Neural cell (in vitro differentiated cells): ENCODE data around the gene ZNF587B. TPM values are rescaled to one million over a fixed set of nuclear protein-coding genes. Genes with fewer than 3 reads are reported as not detected.
"Not testable (repeated sequence)": the region's sequence is repeated elsewhere in the genome, so short reads cannot be mapped to it uniquely, and the experiment has no call there.

Experiments
- H2AFZ ChIP-seq: fragments of 200-600, 300-800 bp; sonication (generic), shearing (Covaris generic); 2 replicates; pipeline ENCODE4 v1.6.0; 2014; ENCODE audit warnings: low read depth, mild to moderate bottlenecking, antibody characterized with exemption, low read length, moderate library complexity
- H3F3A ChIP-seq: fragments of 200-600 bp; shearing (Covaris generic); 2 replicates; pipeline ENCODE4 v1.6.1; 2016; ENCODE audit warnings: mild to moderate bottlenecking, moderate library complexity, mixed read lengths, antibody characterized with exemption, low read length; ENCODE audit not compliant: insufficient read depth, poor library complexity, severe bottlenecking
- H3K27ac ChIP-seq: fragments of 200-600, 300-800 bp; sonication (generic), shearing (Covaris generic); 2 replicates; pipeline ENCODE4 v1.5.1; 2014; ENCODE audit warnings: mild to moderate bottlenecking, low read length, moderate library complexity
- H3K27me3 ChIP-seq: fragments of 300-800, 200-600 bp; sonication (generic), shearing (Covaris generic); 2 replicates; pipeline ENCODE4 v1.6.0; 2014; ENCODE audit warnings: mild to moderate bottlenecking, low read depth, low read length, moderate library complexity; ENCODE audit not compliant: insufficient read depth
- H3K36me3 ChIP-seq: fragments of 300-800, 200-600 bp; sonication (generic), shearing (Covaris generic); 2 replicates; pipeline ENCODE4 v1.5.1; 2014; ENCODE audit warnings: mild to moderate bottlenecking, antibody characterized with exemption, low read length, moderate library complexity; ENCODE audit not compliant: insufficient read depth
- H3K4me2 ChIP-seq: fragments of 300-800, 200-600 bp; sonication (generic), shearing (Covaris generic); 2 replicates; pipeline ENCODE4 v1.6.0; 2014; ENCODE audit warnings: mild to moderate bottlenecking, low read length
- H3K4me3 ChIP-seq: fragments of 300-800, 200-600 bp; sonication (generic), shearing (Covaris generic); 2 replicates; pipeline ENCODE4 v1.5.1; 2014; ENCODE audit warnings: mild to moderate bottlenecking, low read length, moderate library complexity
- H3K79me2 ChIP-seq: fragments of 200-600 bp; shearing (Covaris generic); replicated peaks from 2 replicates; pipeline ENCODE4 v1.6.0; 2014; ENCODE audit warnings: mild to moderate bottlenecking, low read length, moderate library complexity; ENCODE audit not compliant: insufficient read depth
- H3K9ac ChIP-seq: fragments of 300-800, 200-600 bp; sonication (generic), shearing (Covaris generic); 2 replicates; pipeline ENCODE4 v1.6.1; 2016; ENCODE audit warnings: mild to moderate bottlenecking, low read length, mixed read lengths
- H3K9me2 ChIP-seq: fragments of 200-600 bp; shearing (Covaris generic); 2 replicates; pipeline ENCODE4 v1.6.1; 2016; ENCODE audit warnings: mild to moderate bottlenecking, low read length, mixed read lengths; ENCODE audit not compliant: insufficient read depth
- H3K9me3 ChIP-seq: fragments of 200-600, 300-800 bp; sonication (generic), shearing (Covaris generic); 2 replicates; pipeline ENCODE4 v1.6.1; 2016; ENCODE audit warnings: mild to moderate bottlenecking, mixed run types, low read length, moderate library complexity, mixed read lengths
- H4K20me1 ChIP-seq: fragments of 200-600 bp; shearing (Covaris generic); 2 replicates; pipeline ENCODE4 v1.6.1; 2016; ENCODE audit warnings: mild to moderate bottlenecking, mixed run types; ENCODE audit not compliant: insufficient read depth
- EP300 ChIP-seq: fragments of 450-650 bp; conservative IDR thresholded peaks from 2 replicates; pipeline ENCODE4 v1.6.1; 2014; ENCODE audit warnings: antibody characterized with exemption, mild to moderate bottlenecking, moderate library complexity; ENCODE audit not compliant: poor library complexity, severe bottlenecking
- EZH2 ChIP-seq: fragments of 200-600, 300-800 bp; shearing (Covaris generic), sonication (generic); IDR thresholded peaks from 2 replicates; pipeline ENCODE4 v1.6.1; 2014; ENCODE audit warnings: antibody characterized with exemption, low read length, borderline replicate concordance, mild to moderate bottlenecking; ENCODE audit not compliant: insufficient read depth, poor library complexity, severe bottlenecking
- MXI1 ChIP-seq: fragments of 450-650 bp; conservative IDR thresholded peaks from 2 replicates; pipeline ENCODE4 v1.6.1; 2014; ENCODE audit warnings: antibody characterized with exemption, mild to moderate bottlenecking; ENCODE audit not compliant: poor library complexity, severe bottlenecking
- POLR2AphosphoS5 ChIP-seq: IDR thresholded peaks from 2 replicates; pipeline ENCODE4 v1.6.1; 2012
- RAD21 ChIP-seq: fragments of 450-650 bp; conservative IDR thresholded peaks from 2 replicates; pipeline ENCODE4 v1.6.1; 2014; ENCODE audit warnings: antibody characterized with exemption, mild to moderate bottlenecking, moderate library complexity
- SMC3 ChIP-seq: fragments of 450-650 bp; conservative IDR thresholded peaks from 2 replicates; pipeline ENCODE4 v1.6.1; 2014; ENCODE audit warnings: antibody characterized with exemption, mild to moderate bottlenecking, moderate library complexity; ENCODE audit not compliant: poor library complexity
- TAF1 ChIP-seq: IDR thresholded peaks from 2 replicates; pipeline ENCODE4 v1.6.1; 2012; ENCODE audit warnings: low read depth
- polyA plus RNA-seq: library from polyadenylated mRNA; depleted of rRNA; stranded (reverse); fragments of >200 nt; gene quantifications from 2 replicates; pipeline ENCODE4 v1.2.3, GENCODE V29; 2014
- TF ChIP-seq, protein P1 (sequence below): fragments of 450-650 bp; IDR thresholded peaks from 2 replicates; pipeline ENCODE4 v1.5.1; 2014; ENCODE audit warnings: antibody characterized with exemption, mild to moderate bottlenecking, moderate library complexity; ENCODE audit not compliant: poor library complexity, severe bottlenecking
- TF ChIP-seq, protein P2 (sequence below): IDR thresholded peaks from 2 replicates; pipeline ENCODE4 v1.6.1; 2012; ENCODE audit warnings: borderline replicate concordance

Gene ZNF587B
- polyA plus RNA-seq, 1 donor from 2014 or later: 5.7 TPM

DNA sequence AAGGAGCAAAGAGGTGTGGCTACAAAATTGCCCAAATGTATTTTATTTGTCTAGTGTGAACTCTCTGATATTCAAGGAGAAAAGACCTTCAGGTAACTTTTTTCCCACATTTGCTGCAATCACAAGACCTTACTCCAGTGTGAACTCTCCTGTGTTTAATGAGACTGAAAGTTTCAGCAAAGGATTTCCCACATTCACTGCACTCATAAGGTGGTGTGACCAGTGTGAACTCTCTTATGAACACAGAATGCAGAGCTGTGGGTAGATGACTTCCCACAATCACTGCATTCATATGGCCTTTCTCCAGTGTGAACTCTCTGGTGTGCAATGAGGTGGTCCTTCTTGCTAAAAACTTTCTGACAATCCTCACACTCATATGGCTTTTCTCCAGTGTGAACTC is 42.4 kb downstream of the ZNF587B start:
- H3K4me3 ChIP-seq: no peak overlapping the region
- no peak overlapping the region for H3K27ac ChIP-seq
- no peaks in the 10 kb centered on the region for H3K9me3 ChIP-seq
- no peaks in the 10 kb centered on the region for H3F3A ChIP-seq
- no peaks in the 10 kb centered on the region for H3K9me2 ChIP-seq
- no peak overlapping the region for H3K4me2 ChIP-seq
- no peak overlapping the region for H3K9ac ChIP-seq
- H2AFZ ChIP-seq: no peak overlapping the region
- H4K20me1 ChIP-seq: no peaks in the 10 kb centered on the region
- H3K27me3 ChIP-seq: no peaks in the 10 kb centered on the region
- no peaks in the 10 kb centered on the region for H3K79me2 ChIP-seq
- TF ChIP-seq, protein P1, sequence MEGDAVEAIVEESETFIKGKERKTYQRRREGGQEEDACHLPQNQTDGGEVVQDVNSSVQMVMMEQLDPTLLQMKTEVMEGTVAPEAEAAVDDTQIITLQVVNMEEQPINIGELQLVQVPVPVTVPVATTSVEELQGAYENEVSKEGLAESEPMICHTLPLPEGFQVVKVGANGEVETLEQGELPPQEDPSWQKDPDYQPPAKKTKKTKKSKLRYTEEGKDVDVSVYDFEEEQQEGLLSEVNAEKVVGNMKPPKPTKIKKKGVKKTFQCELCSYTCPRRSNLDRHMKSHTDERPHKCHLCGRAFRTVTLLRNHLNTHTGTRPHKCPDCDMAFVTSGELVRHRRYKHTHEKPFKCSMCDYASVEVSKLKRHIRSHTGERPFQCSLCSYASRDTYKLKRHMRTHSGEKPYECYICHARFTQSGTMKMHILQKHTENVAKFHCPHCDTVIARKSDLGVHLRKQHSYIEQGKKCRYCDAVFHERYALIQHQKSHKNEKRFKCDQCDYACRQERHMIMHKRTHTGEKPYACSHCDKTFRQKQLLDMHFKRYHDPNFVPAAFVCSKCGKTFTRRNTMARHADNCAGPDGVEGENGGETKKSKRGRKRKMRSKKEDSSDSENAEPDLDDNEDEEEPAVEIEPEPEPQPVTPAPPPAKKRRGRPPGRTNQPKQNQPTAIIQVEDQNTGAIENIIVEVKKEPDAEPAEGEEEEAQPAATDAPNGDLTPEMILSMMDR: no peak
- TF ChIP-seq, protein P2, sequence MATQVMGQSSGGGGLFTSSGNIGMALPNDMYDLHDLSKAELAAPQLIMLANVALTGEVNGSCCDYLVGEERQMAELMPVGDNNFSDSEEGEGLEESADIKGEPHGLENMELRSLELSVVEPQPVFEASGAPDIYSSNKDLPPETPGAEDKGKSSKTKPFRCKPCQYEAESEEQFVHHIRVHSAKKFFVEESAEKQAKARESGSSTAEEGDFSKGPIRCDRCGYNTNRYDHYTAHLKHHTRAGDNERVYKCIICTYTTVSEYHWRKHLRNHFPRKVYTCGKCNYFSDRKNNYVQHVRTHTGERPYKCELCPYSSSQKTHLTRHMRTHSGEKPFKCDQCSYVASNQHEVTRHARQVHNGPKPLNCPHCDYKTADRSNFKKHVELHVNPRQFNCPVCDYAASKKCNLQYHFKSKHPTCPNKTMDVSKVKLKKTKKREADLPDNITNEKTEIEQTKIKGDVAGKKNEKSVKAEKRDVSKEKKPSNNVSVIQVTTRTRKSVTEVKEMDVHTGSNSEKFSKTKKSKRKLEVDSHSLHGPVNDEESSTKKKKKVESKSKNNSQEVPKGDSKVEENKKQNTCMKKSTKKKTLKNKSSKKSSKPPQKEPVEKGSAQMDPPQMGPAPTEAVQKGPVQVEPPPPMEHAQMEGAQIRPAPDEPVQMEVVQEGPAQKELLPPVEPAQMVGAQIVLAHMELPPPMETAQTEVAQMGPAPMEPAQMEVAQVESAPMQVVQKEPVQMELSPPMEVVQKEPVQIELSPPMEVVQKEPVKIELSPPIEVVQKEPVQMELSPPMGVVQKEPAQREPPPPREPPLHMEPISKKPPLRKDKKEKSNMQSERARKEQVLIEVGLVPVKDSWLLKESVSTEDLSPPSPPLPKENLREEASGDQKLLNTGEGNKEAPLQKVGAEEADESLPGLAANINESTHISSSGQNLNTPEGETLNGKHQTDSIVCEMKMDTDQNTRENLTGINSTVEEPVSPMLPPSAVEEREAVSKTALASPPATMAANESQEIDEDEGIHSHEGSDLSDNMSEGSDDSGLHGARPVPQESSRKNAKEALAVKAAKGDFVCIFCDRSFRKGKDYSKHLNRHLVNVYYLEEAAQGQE: no peak
- no peak for TF ChIP-seq EZH2
- no peak for TF ChIP-seq POLR2AphosphoS5
- no peak for TF ChIP-seq RAD21
- H3K36me3 ChIP-seq: peaks cover 19% of the 10 kb centered on the region

DNA sequence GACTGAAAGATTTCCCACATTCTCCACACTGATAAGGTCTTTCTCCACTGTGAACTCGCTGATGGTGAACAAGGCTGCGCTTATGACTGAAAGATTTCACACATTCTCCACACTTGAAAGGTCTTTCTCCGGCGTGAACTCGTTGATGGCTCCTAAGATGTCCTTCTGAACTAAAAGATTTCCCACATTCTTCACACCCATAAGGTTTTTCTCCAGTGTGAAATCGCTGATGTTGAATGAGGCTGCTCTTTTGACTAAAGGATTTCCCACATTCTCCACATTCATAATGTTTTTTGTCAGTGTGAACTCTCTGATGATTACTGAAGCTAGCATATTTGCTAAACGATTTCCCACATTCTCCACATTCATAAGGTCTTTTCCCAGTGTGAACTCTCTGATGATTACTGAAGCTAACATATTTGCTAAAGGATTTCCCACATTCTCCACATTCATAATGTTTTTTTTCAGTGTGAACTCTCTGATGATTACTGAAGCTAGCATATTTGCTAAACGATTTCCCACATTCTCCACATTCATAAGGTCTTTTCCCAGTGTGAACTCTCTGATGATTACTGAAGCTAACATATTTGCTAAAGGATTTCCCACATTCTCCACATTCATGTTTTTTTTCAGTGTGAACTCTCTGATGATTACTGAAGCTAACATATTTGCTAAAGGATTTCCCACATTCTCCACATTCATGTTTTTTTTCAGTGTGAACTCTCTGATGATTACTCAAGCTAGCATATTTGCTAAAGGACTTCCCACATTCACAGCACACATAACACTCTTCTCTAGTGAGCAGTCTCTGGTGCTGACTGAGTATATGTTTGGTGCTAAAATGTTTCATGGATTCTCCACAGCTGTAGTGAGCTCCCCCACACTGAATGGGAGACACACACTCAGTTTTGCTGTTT is 44.0 kb downstream of the ZNF587B start:
- not testable (repeated sequence) for H3K9me3 ChIP-seq, H3K27ac ChIP-seq, H3K9me2 ChIP-seq, H4K20me1 ChIP-seq, H3K79me2 ChIP-seq, H3K4me2 ChIP-seq, H3K9ac ChIP-seq, H3K27me3 ChIP-seq, H3K4me3 ChIP-seq, H2AFZ ChIP-seq, H3F3A ChIP-seq
- H3K36me3 ChIP-seq: peaks cover 13% of the 10 kb centered on the region

DNA sequence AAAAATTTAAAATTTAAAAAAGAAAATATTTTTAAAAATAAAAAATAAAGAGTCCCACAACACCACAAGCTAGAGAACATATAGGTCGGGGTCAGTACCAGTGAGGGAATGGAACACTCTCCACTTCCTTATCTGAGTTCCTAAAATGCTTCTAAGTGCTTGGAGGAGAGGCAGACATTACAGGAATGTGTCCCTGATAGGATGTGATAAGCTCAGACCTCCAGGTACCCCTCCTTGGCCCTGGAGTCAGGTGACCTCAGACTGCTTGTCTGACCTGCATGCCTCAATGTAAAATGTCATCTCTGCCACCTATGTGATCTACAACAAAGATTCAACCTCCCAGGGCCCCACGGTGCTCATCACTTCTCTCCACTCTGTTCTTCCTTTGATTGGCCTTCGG is 55.9 kb downstream of the ZNF587B start:
- Histone ChIP-seq H4K20me1 (no peaks in the 10 kb centered on the region), H3K9me3 (no peaks in the 10 kb centered on the region), H2AFZ (no peak overlapping the region), H3K4me2 (no peak overlapping the region), H3K4me3 (peak overlapping the region; percentile 80), H3K27ac (no peak overlapping the region), H3K27me3 (no peaks in the 10 kb centered on the region), H3K79me2 (peaks cover 32% of the 10 kb centered on the region), H3F3A (no peaks in the 10 kb centered on the region), H3K9me2 (no peaks in the 10 kb centered on the region), H3K9ac (no peak overlapping the region), H3K36me3 (no peaks in the 10 kb centered on the region)
- TF ChIP-seq MXI1: no peak
- no peak for TF ChIP-seq SMC3
- no peak for TF ChIP-seq TAF1
- TF ChIP-seq, protein P2: no peak
- TF ChIP-seq EP300: no peak
- TF ChIP-seq EZH2: no peak
- TF ChIP-seq POLR2AphosphoS5: no peak
- TF ChIP-seq, protein P1: no peak
- no peak for TF ChIP-seq RAD21
